T1000 (cell line): ENCODE results near the gene CRIM1.
"Not testable (repeated sequence)": the region's sequence is repeated elsewhere in the genome, so short reads cannot be mapped to it uniquely, and the experiment has no call there.

ENCODE experiments used
- DNase-seq: peaks from one replicate; lab custom pipeline; 2025; ENCODE audit warnings: mixed read lengths; lab: John Stamatoyannopoulos, UW

CRIM1 gene

GRCh38 chr2:36352701-36353100 lies 2.9 kb upstream of the CRIM1 start:
- DNase-seq, result no peak

GRCh38 chr2:36354811-36355150 lies 797 bp upstream of the CRIM1 start:
- DNase-seq, result no peak

- no peak for DNase-seq
Measured at GRCh38 chr2:36355890-36356297, 316 bp downstream of the CRIM1 start.

DNA sequence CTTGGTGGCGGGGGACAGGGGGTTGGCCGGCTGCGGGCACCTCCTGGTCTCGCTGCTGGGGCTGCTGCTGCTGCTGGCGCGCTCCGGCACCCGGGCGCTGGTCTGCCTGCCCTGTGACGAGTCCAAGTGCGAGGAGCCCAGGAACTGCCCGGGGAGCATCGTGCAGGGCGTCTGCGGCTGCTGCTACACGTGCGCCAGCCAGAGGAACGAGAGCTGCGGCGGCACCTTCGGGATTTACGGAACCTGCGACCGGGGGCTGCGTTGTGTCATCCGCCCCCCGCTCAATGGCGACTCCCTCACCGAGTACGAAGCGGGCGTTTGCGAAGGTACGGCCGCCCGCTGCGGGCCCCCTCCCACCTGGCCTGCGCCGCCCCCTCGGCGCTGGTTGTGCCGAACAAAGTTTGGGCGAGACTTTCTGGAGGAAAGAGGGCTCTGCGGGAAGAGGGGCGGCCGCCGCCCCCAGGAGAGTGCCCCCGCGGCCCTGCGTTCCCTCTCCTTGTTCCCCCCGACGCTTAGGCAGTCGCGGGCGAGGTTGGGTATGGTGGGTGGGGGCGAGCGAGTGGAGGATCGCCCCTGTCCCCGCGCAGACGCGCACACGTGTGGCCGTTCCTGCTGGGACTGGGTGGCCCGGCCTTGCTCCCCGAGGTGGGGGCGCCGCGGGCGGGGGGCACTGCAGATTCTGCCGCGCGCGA lies 866 bp downstream of the CRIM1 start:
- no peak for DNase-seq

- no peak for DNase-seq
Measured at GRCh38 chr2:36356990-36357846, 1.6 kb downstream of the CRIM1 start.

GRCh38 chr2:36357847-36358659 lies 2.5 kb downstream of the CRIM1 start:
- DNase-seq, result no peak

DNA sequence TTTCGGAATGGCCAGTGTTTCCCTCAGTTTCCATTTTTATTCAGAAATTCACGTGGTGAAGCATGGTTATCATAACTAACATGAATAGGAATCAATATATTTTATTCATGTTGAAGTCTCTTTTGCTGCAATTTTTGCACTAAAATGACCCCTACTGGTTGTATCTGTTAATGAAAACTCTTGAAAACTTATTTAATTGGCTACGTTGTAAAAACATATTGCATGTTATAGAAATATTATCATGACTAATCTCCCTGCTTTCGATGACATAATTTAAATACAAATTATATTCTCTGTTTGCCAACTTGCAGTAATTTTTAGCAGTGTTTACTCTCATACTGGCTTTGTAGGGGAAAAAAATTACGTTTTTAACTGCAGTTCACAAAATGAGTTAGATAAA lies 3.5 kb downstream of the CRIM1 start:
- DNase-seq, result no peak

GRCh38 chr2:36360063-36360462 lies 4.5 kb downstream of the CRIM1 start:
- DNase-seq, result no peak

DNA sequence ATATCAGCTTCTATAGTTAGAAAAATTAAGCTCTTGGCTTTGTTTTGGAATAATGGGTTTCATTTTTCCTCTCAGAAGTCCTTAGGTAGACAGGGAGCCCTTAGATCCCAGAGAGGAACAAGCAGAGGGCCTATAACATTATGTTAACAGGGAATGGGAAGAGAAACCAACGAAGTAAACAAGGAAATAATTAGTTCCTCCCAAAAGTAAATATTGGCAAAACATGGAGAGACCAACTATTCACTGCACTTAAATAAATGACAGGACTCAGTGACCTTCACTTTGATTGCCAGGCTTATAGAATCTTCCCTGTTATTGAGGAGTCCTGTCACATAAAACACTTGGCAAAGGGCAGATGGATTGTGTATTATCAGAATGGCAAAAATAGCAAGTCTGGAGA lies 5.3 kb downstream of the CRIM1 start:
- DNase-seq, result no peak

DNA sequence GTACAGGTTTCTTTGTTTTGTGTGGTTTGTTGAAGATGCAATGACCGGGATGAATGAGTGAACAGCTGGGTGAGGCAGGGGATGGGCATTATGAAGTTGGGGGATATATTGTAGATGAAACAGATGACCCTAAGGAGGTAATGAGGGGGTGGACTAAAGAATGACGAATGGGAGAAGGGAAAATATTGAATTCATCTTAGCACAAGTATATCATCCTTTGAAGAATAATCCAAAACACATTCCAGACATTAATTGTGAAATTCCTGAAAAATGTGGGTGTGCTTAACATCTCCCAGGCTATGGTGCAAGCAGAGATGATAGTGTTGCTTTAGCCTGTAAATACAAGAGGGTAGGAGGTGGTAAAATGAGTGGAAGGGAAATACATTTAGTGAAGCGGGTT lies 5.8 kb downstream of the CRIM1 start:
- no peak for DNase-seq

DNA sequence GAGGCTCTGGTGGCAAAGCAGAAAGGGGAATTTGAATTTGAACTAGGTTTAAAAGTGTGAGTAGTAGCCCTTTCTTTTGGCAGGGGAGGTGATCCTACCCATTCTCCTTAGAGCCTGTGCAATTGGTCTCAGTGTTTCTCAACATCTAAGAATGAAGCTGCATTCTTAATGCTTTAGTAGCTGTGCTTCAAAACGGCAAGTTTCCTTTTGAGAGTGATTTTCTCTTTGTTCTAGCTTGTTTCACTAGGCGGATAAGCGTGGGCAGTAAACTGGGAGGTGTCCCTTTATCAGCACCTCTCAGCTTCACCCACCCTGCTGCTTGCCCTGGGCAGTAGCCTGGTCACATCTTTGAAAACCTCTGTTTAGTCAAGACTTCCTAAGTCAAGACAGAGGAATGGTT lies 6.7 kb downstream of the CRIM1 start:
- no peak for DNase-seq

DNA sequence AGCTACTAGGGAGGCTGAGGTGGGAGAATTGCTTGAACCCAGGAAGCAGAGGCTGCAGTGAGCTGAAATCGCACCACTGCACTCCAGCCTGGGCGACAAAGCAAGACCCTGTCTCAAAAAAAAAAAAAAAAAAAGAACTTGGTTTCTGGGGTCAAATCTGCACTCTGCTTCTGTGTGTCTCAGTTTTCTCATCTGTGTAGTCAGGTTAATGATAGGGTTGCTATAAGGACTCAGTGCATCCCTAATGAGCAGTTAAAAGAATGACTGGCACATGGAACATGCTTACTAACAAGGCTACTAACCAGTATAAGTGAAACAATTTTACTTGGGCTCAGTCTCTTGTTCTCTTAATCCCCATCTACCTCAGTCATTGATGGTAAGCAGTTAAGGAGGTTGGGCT lies 7.5 kb downstream of the CRIM1 start:
- DNase-seq, result not testable (repeated sequence)

GRCh38 chr2:36366491-36367120 lies 11.0 kb downstream of the CRIM1 start:
- DNase-seq, result no peak

DNA sequence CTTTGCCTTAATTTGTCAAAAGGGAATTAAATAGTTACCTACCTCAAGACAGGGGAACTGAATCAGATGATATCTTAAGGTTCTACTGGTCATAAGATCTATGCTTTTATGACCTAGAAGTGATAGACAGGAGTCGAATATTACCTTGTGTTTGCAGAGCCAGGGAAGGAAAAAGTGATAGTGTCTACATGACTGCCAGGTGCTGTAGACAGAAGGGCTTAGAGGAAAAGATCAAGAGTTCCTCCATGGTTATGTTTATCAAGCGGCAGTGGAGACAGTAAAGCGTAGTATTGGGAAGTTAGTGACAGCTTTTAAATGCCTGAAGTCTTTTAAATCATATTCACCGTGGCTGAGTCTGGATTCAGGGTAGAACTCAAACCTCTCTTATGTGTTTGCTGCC lies 11.9 kb downstream of the CRIM1 start:
- DNase-seq, result no peak

DNA sequence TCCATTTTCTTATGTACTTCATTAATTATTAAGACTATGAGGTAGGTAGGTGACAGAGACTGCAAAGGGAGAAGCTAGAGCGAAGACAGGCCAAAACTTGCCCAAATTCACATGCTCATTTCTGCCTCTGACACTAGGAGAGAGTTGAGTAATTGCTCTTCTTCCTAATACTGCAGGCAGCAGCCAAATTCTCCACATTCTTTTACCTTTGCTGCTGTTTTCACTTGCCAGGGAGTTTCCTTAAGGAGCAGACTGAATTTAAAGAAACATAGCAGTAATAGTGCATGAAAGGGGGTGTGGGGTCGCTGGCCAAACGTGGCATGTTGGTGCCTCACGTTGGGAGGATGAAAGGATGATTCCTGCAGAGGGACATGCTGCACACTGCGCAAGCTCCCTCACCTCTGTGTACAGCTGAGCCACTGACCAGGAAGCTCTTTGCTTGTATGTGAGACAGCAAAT lies 12.3 kb downstream of the CRIM1 start:
- no peak for DNase-seq

- DNase-seq, result no peak
Measured at GRCh38 chr2:36368438-36368837, 12.9 kb downstream of the CRIM1 start.

DNA sequence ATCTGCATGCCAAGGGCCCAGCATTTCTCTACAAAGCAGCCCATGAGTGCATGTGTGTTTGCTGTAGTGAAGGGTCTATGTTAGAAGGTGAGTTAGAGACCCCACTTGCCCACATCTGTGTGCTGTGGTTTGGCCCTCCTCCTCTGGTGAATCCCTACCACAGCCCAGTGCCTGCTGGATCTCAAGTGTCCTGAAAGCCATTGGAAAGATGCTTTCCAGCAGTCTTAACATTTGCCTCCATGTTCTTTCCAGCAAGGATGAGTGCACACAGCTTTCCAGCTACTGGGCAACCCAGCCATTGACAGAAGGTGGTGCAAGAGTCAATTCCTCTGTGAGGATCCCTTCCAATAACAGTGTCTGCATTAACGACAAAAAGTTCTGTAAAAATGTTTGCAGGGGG lies 13.6 kb downstream of the CRIM1 start:
- no peak for DNase-seq

DNA sequence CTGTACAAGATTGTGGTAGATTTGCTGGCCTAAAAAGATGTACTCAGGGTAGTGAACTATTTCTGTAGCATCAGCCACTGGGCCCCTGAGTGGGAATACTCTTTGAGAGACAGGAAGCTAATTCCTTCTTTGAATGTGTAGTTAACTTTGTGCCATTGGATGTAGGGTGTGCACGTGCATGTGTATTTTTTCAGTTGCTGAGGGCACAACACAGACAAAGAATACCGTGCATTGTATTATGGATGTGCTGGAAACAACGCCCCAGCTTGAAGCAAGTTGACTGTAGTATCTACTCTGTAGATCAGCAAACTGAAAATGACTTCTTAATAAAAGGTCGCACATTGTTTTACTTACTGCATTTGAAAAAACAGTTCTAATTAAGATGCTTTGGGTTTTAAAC lies 14.1 kb downstream of the CRIM1 start:
- DNase-seq, result no peak

- no peak for DNase-seq
Measured at GRCh38 chr2:36370281-36370680, 14.7 kb downstream of the CRIM1 start.

GRCh38 chr2:36371070-36371874 lies 15.7 kb downstream of the CRIM1 start:
- no peak for DNase-seq

DNA sequence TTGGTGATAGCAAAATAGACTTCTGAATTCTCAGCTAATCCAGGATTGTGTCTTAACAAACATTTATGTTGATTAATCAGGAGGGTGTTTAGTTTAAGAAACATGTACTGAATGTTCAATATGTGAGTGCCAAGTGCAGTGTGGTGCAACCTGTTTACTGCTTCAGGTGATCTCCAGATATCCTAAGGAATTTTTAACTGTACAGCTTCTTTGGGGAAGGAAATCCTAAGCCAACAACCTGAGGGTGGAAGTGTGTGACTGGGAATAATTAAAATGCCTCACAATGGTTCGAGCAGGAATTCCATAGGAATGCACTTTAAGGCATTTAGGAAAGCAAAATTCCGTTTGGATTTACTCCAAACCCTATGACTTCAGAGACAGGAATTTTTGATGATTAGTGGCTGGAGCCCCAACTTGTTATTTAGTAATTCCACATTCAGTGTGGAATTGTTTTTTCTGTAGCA lies 16.4 kb downstream of the CRIM1 start:
- no peak for DNase-seq
